Choroid plexus epithelial cell (primary cell): Measurements from ENCODE around the gene TIGAR.

Source experiments
- DNase-seq: peaks from one replicate; pipeline ENCODE4 v3.0.0-alpha.2; 2010; ENCODE audit warnings: low read depth
- H3K4me3 ChIP-seq: 2 replicates; pipeline ENCODE4 v1.5.1; 2011; ENCODE audit warnings: low read depth, mild to moderate bottlenecking, control low read depth, low read length, moderate library complexity
- TF ChIP-seq, protein P1 (sequence below): conservative IDR thresholded peaks from 2 replicates; pipeline ENCODE4 v1.5.1; 2011; ENCODE audit warnings: low read depth, mild to moderate bottlenecking, control low read depth, inconsistent platforms, low read length, moderate library complexity

Gene TIGAR

DNA sequence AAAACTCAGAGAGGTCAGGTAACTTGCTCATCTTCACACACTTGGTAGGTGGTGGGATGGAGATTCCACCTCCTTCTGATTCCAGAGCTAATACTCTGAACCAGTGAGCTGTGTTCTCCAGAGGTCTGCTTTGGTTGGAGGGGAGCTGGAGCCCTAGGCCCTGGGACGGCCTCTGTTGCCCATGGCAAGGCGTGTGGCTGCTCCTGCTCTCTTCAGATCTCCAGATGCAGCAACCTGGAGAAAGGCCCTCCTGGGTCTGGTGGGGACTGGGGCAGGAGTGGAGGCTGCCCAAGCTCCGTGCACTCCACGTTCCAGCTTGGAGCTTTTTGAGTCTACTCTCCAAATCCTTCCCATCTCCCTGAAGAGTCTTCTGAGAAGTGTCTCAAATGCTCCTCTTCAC lies 36.7 kb upstream of the TIGAR start:
- TF ChIP-seq, protein P1, sequence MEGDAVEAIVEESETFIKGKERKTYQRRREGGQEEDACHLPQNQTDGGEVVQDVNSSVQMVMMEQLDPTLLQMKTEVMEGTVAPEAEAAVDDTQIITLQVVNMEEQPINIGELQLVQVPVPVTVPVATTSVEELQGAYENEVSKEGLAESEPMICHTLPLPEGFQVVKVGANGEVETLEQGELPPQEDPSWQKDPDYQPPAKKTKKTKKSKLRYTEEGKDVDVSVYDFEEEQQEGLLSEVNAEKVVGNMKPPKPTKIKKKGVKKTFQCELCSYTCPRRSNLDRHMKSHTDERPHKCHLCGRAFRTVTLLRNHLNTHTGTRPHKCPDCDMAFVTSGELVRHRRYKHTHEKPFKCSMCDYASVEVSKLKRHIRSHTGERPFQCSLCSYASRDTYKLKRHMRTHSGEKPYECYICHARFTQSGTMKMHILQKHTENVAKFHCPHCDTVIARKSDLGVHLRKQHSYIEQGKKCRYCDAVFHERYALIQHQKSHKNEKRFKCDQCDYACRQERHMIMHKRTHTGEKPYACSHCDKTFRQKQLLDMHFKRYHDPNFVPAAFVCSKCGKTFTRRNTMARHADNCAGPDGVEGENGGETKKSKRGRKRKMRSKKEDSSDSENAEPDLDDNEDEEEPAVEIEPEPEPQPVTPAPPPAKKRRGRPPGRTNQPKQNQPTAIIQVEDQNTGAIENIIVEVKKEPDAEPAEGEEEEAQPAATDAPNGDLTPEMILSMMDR = no peak
- DNase-seq = no peak
- H3K4me3 ChIP-seq = no peak overlapping the region

DNA sequence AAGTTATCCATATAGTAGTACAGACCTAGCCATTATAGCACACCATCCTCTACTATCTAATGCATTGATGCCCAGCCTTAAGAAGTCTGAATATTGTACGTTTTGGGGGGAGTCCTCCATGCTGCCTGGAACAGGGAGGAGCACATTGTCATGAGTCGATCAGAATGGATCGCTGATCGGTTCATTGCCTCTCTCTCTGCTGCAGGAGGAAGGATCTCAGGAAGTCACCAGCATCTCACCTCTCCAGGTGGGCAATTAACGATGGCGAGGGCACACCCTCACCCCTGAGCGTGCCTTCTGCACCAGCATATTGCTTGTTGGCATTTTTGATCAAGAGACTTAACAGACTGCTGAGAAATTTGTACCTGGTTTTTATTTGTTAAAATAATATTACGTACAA lies 35.9 kb upstream of the TIGAR start:
- TF ChIP-seq, protein P1 = no peak
- DNase-seq = no peak

DNA sequence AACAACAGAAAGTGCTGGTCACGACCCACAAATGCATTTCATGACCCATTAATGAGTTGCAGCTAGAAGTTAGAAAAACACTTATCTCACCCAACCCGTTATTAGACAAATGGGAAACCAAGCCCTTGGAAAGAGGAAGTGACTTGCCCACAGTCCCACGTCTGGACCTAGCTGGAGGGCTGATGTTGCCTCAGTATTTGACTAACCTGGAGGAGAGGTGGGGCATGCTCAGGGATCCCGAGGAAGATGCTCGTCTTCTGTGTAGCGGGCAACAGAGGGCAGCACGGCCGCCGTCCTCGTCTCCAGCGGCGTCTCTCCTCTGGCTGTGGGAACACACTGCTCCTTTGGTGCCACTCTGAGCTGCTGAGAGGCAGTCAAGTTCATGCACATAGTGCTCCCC lies 34.8 kb upstream of the TIGAR start:
- no peak overlapping the region for H3K4me3 ChIP-seq
- TF ChIP-seq, protein P1 = no peak
- DNase-seq = no peak

More for the DNA sequence above, 35.9 kb upstream of the TIGAR start:
- no peak overlapping the region for H3K4me3 ChIP-seq

DNA sequence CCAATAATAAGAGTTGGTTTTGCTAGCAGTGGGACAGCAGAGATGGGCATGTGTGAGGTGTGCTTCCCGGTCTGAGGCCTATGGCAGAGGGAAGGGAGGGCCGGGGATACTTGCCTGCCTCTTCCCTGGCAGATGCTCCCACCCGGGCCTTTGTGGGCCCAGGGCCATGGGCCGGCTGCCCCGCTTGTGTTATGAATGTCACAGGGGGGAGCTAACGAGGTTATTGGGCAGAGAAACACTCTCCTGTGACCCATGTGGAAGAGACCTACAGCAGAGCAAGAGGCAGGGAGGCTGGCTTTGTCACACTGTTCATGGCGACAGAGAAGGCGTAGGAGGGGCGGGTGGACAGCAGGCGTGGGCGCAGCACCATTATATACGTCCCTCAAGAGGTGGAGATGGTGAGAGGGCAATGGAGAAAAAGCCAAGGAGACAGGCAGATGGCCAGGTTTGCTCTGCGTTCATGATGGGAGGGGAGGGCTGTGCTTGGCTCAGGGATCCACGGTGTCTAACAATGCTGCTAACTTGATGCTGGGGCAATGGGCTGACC lies 34.2 kb upstream of the TIGAR start:
- DNase-seq = no peak
- no peak overlapping the region for H3K4me3 ChIP-seq
- TF ChIP-seq, protein P1 = no peak

DNA sequence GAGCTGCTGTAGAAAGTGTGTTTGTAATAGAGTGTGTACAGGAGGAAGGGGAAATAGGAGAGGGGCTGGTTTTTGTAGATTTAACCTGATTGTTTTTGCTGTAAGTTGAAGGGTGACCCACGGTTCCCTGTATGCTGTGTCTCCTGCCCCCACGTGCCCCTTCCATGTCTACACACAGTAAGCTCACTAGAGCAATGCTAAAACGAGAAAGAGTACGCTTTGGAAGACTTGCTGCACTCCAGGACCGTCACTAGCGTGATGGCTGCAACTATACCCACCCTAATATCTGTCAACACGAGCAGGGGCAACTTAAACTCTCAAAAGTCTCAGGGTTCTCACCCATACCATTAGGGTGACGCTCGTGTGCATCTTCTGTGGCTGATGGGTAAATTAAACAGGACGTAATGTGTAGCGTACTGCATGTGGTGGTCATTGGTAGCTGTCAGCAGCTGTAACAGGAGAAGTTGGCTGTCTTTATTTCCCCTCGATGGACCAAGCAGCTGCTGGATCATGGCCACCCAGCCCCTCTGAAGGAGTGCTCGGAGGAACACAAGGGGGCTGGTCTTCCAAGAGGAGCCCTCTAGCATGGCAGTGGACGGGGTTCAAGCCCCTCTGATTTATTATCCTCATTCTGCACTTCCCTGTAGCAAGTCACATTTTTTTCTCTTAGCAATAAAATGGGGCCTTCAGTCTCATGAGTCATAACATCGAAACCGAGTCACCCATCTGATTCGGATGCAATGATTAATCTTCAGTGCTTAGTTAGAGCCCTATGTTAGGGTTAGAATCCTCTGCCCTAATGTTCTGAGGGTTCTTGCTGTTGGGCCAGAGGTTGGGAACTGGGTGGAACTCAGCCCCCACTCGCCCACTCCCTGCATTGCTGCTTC lies 33.4 kb upstream of the TIGAR start:
- TF ChIP-seq, protein P1 = no peak
- H3K4me3 ChIP-seq = no peak overlapping the region
- DNase-seq = no peak

DNA sequence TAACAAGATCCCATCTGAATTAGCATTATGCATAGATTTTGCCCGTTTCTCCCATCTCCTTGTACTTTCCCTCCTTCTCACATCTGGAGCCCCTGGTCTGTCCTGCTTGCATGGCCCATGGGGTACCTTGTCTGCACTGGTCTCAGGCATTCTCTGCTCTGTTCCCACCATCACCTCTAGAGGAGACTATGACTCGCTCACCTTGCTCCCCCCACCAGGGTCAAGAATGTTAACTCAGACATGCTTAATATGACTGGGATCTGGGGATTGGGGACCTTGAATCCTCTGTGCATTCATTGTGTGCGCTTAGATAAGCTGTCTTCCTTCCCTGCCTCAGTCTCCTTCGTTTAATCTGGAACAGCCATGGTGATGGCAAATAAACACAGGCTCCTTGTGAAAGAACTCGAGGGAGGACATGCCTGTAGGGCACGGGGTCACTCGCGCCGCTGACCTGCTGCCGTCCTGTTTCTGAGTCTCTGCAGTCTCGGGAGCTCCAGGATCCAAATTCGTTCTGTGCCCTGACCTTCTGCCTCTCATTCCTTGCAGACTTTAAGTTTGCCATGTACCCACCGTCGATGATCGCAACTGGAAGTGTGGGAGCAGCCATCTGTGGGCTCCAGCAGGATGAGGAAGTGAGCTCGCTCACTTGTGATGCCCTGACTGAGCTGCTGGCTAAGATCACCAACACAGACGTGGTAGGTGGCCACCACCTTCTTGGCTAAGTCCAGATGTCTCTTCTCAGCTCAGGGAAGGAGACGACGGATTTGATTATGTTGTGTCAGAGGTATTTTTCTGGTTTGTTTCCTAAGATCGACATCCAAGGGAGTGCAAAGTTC lies 32.5 kb upstream of the TIGAR start:
- H3K4me3 ChIP-seq = no peak overlapping the region
- DNase-seq = no peak
- TF ChIP-seq, protein P1 = no peak
